GM10266 (cell line): Measurements from ENCODE around the gene ZNF319.

Source experiments
- DNase-seq: peaks from one replicate; pipeline ENCODE4 v3.0.0; 2012; ENCODE audit errors: extremely low spot score
- CTCF ChIP-seq: IDR thresholded peaks from 2 replicates; pipeline ENCODE4 v1.5.1; 2012; ENCODE audit warnings: mild to moderate bottlenecking, low read depth; ENCODE audit not compliant: control insufficient read depth, insufficient read depth; ENCODE audit errors: missing control alignments

Gene ZNF319

DNA sequence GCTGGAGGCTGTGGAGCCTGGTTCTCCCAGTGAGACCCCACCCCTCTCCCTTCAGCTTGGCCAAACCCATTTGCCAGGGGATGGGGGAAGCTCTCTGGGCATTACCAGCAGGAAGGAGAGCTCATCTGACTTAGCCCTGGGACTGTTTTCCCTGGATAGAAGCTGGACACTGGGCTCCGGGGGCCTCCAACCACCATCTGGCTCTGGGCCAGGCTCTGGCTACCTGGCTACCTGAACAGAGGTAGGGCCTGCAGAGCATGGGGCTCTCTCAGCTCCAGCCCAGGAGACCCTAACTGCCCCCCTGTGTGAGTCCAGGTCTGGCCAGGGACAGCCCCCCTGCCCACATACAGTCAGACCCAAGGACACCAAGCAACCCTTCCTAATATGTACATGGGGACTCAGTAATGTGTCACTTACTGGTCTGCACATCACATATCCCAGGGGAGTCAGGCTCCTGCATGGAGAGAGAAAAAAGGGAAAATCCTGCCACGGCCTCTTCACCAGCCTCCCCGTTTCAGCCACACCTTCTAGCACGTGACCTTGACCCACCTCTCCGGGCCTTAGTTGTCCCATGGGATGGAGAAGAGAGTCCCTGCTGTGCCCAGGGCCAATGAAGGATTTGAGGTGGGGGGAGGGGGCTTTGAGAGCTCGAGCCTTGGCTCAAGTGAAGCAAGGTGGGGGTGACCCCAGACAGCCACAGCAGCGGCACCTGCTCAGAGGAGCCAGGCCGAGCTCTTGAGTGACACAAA, 43.4 kb downstream of the ZNF319 start:
- DNase-seq: no peak
- no peak for TF ChIP-seq CTCF

- no peak for TF ChIP-seq CTCF
- DNase-seq: no peak
Observed at GRCh38 chr16:57956270-57956808, 44.1 kb downstream of the ZNF319 start.

GRCh38 chr16:57955572-57956188, 44.8 kb downstream of the ZNF319 start:
- TF ChIP-seq CTCF: no peak
- DNase-seq: no peak

DNA sequence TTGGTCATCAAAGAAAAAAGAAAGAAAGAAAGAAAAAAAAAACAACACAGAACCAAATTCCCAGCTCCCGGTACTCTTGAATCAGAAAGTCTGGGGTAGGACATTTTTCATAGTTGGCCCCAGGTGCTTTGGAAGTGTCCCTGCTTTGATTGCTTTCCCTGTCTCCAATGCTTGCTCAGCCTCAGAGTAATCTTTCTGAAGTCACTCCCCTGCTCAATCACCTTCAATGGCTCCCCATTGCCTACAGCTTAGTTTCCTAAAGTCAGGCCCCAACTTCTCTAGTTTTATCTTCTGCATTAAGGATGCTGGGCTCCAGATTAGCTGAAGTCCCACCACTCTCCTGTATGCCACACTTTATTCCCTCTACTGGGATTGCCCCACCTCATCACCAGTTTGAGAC, 46.6 kb downstream of the ZNF319 start:
- no peak for TF ChIP-seq CTCF
- no peak for DNase-seq

- no peak for TF ChIP-seq CTCF
- DNase-seq: no peak
Observed at GRCh38 chr16:57952909-57953308, 47.6 kb downstream of the ZNF319 start.

DNA sequence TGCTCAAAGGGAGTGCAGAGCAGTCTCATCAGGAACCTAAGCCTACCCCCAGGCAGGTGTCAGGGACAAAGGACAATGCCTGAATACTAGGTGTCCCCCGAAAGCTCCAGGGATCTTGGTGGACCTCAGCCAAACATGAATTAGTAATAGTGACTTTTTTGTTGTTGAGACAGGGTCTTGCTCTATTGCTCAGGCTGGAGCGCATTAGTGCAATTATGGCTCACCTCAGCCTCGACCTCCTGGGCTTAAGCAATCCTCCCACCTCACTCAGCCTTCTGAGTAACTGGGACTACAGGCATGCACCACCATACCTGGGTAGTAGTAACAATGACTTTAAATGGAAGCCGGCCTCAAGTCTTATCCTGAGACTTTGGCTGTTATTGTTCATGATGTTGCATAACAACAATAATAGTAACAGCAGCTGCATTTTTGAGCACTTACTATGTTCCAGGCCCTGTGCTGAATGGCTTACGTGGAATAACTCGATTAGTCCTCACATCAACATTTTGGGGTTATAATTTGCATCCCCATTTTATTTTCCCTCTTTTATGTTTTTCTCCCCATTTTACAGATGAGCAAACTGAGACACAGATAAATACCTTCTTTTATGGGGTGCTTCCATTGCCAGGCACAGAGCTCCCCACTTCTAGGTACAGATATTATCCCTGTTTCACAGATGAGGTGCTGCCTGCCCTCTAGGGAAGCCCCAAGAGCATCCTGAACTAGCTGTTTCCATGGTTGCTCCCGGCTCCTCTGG, 49.1 kb downstream of the ZNF319 start:
- no peak for DNase-seq
- TF ChIP-seq CTCF: no peak
